ENCODE measurements around the gene MSS51.

DNA sequence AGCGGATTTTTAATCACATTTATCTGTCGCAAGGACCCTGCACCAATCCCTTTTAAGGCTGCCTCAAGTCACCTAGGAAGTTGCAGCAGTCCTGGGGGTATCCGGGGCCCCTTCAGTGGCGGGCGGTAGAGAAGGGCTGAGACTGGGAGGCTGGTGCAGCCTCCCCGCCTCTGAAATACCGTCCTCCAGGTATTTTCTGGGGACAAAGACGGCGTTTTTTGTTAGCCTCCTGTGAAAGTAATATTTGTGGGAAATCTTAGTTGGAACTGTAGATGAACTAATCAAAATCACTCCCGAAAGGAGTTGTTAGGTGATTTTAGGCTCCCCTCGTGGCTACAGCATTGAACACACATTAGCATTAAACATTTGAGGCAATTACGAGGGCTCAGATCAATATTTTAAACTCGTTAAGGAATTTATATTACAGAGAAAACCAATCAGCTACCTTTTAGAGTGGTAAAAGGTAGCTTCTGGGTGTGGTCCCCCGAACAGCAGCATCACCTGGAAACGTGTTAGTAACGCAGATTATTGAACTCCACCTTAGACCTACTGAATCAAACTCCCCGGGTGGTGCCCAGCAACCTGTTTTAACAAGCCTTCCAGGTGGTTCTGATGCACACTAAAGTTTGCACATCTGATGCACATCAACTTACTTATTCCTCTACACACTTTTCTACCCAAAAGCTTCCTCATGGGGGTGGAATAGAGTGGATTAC, 19.0 kb downstream of the MSS51 start:
- TF ChIP-seq, protein P1, sequence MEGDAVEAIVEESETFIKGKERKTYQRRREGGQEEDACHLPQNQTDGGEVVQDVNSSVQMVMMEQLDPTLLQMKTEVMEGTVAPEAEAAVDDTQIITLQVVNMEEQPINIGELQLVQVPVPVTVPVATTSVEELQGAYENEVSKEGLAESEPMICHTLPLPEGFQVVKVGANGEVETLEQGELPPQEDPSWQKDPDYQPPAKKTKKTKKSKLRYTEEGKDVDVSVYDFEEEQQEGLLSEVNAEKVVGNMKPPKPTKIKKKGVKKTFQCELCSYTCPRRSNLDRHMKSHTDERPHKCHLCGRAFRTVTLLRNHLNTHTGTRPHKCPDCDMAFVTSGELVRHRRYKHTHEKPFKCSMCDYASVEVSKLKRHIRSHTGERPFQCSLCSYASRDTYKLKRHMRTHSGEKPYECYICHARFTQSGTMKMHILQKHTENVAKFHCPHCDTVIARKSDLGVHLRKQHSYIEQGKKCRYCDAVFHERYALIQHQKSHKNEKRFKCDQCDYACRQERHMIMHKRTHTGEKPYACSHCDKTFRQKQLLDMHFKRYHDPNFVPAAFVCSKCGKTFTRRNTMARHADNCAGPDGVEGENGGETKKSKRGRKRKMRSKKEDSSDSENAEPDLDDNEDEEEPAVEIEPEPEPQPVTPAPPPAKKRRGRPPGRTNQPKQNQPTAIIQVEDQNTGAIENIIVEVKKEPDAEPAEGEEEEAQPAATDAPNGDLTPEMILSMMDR (IDR thresholded peaks at IDR 0.05; ENCODE audit: low read depth, low read length), result peak; percentile 3
- no peak for TF ChIP-seq POLR2A (IDR thresholded peaks at IDR 0.05; ENCODE audit: extremely low read depth, insufficient read length)
- TF ChIP-seq MAX (IDR thresholded peaks at IDR 0.05; ENCODE audit: low read depth, low read length), result no peak
- no peak for TF ChIP-seq MYC (IDR thresholded peaks at IDR 0.05; ENCODE audit: low read depth, low read length)

All from NB4 (cell line).